IPS-NIHi7 (cell line): ENCODE measurements around the gene BHLHA15.

Experiments
- DNase-seq: peaks from one replicate; pipeline ENCODE4 v3.0.0; 2012; ENCODE audit warnings: mixed read lengths; ENCODE audit errors: extremely low spot score

BHLHA15 gene

GRCh38 chr7:98187138-98187502, 24.1 kb upstream of the BHLHA15 start:
- no peak for DNase-seq

- no peak for DNase-seq
Observed at GRCh38 chr7:98189559-98189958, 21.7 kb upstream of the BHLHA15 start.

- no peak for DNase-seq
Observed at GRCh38 chr7:98191668-98192431, 19.4 kb upstream of the BHLHA15 start.

DNA sequence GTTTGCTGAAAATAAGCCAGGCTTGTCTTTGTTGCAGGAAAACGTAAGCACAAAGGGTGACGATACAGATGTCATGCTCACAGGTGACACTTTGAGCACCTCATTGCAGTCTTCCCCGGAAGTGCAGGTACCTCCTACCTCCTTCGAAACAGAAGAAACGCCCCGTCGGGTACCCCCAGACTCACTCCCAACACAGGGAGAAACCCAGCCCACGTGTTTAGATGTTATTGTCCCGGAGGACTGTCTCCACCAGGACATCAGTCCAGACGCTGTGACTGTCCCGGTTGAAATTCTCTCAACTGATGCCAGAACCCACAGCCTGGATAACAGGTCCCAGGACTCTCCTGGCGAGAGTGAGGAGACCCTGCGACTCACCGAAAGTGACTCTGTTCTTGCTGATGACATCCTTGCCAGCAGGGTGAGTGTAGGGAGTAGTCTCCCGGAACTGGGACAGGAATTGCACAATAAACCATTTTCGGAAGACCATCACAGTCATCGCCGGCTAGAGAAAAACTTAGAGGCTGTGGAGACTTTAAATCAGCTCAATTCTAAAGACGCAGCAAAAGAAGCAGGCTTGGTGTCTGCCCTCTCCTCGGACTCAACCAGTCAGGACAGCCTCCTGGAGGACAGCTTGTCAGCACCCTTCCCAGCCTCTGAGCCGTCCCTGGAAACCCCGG, 18.3 kb upstream of the BHLHA15 start:
- no peak for DNase-seq

DNA sequence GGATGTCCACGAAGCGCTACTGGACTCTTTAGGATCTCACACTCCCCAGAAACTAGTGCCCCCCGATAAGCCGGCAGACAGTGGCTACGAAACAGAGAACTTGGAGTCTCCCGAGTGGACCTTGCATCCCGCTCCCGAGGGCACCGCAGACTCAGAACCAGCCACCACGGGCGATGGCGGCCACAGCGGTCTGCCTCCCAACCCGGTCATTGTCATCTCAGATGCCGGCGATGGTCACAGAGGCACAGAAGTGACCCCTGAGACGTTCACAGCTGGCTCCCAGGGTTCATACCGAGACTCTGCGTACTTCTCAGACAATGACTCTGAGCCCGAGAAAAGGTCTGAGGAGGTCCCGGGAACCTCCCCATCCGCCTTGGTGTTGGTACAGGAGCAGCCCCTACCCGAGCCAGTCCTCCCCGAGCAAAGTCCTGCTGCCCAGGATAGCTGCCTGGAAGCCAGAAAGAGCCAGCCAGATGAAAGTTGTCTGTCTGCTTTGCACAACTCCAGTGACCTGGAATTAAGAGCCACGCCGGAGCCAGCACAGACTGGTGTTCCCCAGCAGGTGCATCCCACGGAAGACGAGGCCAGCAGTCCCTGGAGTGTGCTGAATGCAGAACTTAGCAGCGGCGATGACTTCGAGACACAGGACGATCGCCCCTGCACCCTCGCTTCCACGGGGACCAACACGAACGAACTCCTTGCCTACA, 17.6 kb upstream of the BHLHA15 start:
- no peak for DNase-seq

GRCh38 chr7:98194186-98194585, 17.1 kb upstream of the BHLHA15 start:
- DNase-seq = no peak

GRCh38 chr7:98194672-98195457, 16.4 kb upstream of the BHLHA15 start:
- DNase-seq = no peak

DNA sequence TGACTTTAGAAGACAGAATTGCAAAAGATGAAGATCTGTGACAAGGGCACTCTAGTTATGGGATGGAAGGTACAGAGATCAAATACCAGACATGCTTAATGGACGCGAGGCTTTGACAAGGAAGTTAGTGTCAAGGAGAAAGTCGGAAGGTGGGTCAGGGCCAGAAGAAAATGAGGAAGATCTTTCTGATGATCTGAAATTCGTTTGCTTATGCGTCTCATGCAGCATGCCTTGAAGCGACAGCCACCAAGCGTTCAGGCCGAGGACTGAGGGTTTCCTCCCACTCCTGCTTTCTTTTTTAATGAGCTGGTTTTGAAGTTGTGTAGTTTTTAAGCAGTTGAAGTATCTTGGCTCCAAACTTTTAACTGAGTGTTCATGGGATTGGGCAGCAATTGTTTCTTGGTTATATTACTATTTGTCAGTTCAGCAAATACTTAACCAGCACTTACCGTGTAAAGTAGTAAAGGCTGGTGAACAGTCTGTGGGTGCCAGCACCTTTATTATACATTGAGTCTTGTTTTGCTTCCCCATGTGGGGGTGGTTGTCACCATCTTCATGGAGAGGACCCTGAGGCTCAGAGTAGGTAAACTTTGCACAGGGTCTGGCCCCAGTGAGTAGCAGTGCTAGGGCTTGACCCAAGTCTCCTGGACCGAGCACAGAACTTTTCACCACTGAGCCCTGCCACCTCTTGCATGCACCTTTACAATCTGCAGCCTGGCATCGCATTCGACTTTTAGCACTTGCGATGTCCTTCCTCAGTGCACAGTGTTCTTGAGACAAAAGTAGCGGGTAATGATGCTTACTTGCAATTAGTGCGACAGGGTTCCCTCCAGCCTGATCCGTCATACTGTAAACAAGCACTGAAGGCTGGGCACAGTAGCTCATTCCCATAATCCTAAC, 14.3 kb upstream of the BHLHA15 start:
- no peak for DNase-seq

DNA sequence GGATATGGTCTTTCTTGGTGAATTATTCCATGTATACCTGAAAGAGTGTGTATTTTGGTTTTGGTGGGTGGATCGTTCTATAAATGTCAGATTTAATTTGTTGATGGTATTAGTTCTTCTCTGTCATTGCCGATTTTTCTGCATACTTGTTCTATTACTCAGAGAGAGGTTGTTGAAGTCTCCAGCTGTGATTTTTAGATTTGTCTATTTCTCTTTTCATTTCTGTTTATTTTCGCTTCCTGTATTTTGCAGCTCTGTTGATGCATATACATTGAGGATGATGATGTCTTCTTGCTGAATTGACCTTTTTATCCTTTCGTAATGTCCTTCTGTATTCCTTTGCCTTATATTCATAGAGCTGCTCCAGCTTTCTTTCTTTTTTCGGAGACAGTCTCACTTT, 12.1 kb upstream of the BHLHA15 start:
- no peak for DNase-seq

DNA sequence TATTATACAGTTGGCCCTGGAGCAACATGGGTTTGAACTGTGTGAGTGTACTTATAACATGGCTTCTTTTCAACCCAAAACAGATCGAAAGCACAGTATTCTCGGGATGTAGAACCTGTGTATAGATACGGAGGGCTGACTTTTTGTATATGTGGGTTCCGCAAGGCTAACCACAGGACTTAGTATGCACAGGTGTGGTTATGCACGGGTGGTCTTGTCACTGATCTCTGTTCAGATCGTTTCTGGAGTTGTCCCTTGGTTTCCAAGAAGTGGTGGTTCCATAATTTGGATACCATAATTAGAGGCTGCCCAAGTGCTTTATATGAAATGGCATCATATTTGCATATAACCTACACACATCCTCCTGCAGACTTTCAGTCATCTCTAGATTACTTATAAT, 10.9 kb upstream of the BHLHA15 start:
- no peak for DNase-seq

GRCh38 chr7:98202367-98203195, 8.7 kb upstream of the BHLHA15 start:
- DNase-seq = no peak

- no peak for DNase-seq
Observed at GRCh38 chr7:98203261-98203963, 7.8 kb upstream of the BHLHA15 start.

GRCh38 chr7:98203964-98204605, 7.2 kb upstream of the BHLHA15 start:
- DNase-seq = no peak

DNA sequence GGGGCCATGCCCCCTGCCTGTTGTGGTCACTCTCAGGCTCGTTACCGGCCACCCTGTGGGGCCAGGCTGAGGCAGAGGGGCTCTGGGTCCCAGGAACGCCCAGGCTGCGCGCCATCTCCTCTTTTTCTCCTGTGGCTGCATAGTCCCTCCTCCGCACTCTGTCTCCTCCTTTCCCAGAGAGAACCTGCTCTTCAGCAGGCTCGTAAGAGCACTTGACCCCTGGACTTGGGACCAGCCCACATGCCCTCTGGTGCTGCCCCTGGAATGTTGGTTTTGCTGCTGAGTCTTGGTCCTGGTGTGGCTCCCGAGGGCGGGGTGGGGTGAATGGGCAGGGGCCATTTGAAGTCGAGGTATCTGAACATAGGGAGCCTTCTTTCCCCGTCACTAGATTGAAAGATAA, 6.6 kb upstream of the BHLHA15 start:
- DNase-seq = no peak

- no peak for DNase-seq
Observed at GRCh38 chr7:98205162-98205845, 5.9 kb upstream of the BHLHA15 start.

- DNase-seq = no peak
Observed at GRCh38 chr7:98206451-98207330, 4.5 kb upstream of the BHLHA15 start.

GRCh38 chr7:98209166-98209920, 1.9 kb upstream of the BHLHA15 start:
- peak; percentile 6 for DNase-seq
